GM12878 (cell line): ENCODE results near the gene NRXN3.

ENCODE experiments used
- CHD2 ChIP-seq: IDR thresholded peaks from 2 replicates; pipeline ENCODE4 v1.6.1; 2011; ENCODE audit warnings: low read depth, low read length, improper control_type of control experiment, borderline replicate concordance
- CTCF ChIP-seq, 3 experiments: IDR thresholded peaks in 2 of 3; conservative IDR thresholded peaks in 1 of 3; 2 replicates each; pipeline ENCODE4 v1.5.1; 2011; ENCODE audit warnings: low read depth in 3 of 3, low read length in 3 of 3, mild to moderate bottlenecking in 3 of 3, control low read depth in 2 of 3, moderate library complexity in 2 of 3, inconsistent platforms in 1 of 3, mixed read lengths in 1 of 3; ENCODE audit not compliant: control insufficient read depth in 2 of 3, insufficient read depth in 1 of 3; ENCODE audit errors: extremely low read depth in 1 of 3
- EZH2 ChIP-seq: IDR thresholded peaks from 2 replicates; pipeline ENCODE4 v1.6.1; 2012; ENCODE audit warnings: low read depth, mild to moderate bottlenecking, control low read depth, inconsistent platforms, low read length, borderline replicate concordance; ENCODE audit not compliant: control insufficient read depth
- PBX3 ChIP-seq: IDR thresholded peaks from 2 replicates; pipeline ENCODE4 v1.6.1; 2011; ENCODE audit warnings: mild to moderate bottlenecking, low read depth, low read length, moderate library complexity; ENCODE audit not compliant: insufficient replicate concordance
- TCF12 ChIP-seq: IDR thresholded peaks from 2 replicates; pipeline ENCODE4 v1.6.1; 2011; ENCODE audit warnings: low read depth, mild to moderate bottlenecking, low read length

- TF ChIP-seq CTCF (IDR thresholded peaks at IDR 0.05 in 2 of 3, conservative IDR thresholded peaks at IDR 0.05 in 1 of 3; ENCODE audit: control insufficient read depth in 2 of 3, extremely low read depth in 1 of 3, insufficient read depth in 1 of 3, low read depth in 3 of 3, low read length in 3 of 3) (no peak), PBX3 (no peak), EZH2 (no peak), CHD2 (no peak), TCF12 (no peak)
Observed at GRCh38 chr14:78486621-78487020, 316.4 kb downstream of the NRXN3 start.
